Subcutaneous abdominal adipose tissue (tissue), 5 donors: ENCODE data around the gene PPP2R5C.

ENCODE experiments used
- H3K27ac ChIP-seq: one replicate; pipeline ENCODE4 v1.7.0; 2013; ENCODE audit warnings: low read depth, mild to moderate bottlenecking, inconsistent platforms, low read length, moderate library complexity
- H3K27me3 ChIP-seq, 5 donors: one replicate each; pipeline ENCODE4 v1.7.0; 2013; ENCODE audit warnings: low read length in 5 of 5, inconsistent platforms in 1 of 5; ENCODE audit not compliant: control insufficient read depth in 5 of 5, insufficient read depth in 4 of 5
- H3K36me3 ChIP-seq, 5 donors: one replicate each; pipeline ENCODE4 v1.7.0; 2013; ENCODE audit warnings: low read length in 5 of 5; ENCODE audit not compliant: control insufficient read depth in 5 of 5, insufficient read depth in 5 of 5
- H3K4me1 ChIP-seq, 5 donors: one replicate each; pipeline ENCODE4 v1.7.0; 2013; ENCODE audit warnings: low read length in 5 of 5, mild to moderate bottlenecking in 3 of 5, moderate library complexity in 1 of 5; ENCODE audit not compliant: control insufficient read depth in 5 of 5, insufficient read depth in 5 of 5
- H3K4me3 ChIP-seq, 5 donors: one replicate each; pipeline ENCODE4 v1.7.0; 2013; ENCODE audit warnings: low read length in 5 of 5, low read depth in 1 of 5
- H3K9ac ChIP-seq, 5 donors: one replicate each; pipeline ENCODE4 v1.7.0; 2013; ENCODE audit warnings: low read length in 5 of 5, mild to moderate bottlenecking in 4 of 5, moderate library complexity in 3 of 5
- H3K9me3 ChIP-seq, 5 donors: one replicate each; pipeline ENCODE4 v1.7.0; 2013; ENCODE audit warnings: low read length in 5 of 5; ENCODE audit not compliant: control insufficient read depth in 5 of 5
- donor health status: healthy.
- donor health status: healthy.
- donor health status: healthy.
- donor health status: healthy.
- donor health status: healthy.

The PPP2R5C gene

DNA sequence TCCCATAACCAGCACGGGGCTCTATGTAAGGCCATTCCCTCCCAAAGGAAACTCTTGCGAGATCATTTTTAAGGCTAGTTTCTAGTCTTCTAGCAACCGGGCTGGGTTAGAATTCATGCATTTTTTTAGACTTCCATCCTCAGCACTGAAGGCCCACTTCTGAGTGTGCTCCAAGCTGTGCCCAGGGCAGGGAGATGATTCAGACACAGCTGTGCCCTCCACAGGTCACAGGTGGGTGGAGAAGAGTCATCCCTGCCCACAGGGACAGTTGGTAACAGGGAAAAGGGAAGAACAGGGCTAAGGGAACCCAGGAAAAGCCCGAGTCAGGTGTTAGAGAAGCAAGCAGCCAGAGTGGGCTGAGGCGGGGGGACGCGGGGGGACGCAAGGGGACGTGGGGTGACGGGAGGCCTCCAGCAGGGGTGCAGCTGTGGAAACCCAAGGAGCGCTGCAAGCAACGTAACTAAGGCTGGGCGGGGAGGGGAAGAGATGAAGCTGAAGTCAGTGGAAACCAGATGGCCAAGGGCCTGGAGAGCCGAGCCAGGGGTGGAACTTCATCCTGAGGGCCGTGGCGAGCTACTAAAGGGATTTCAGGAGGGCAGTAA lies 27.2 kb upstream of the PPP2R5C start:
- H3K4me1 ChIP-seq: peaks cover 5 to 15% (median 14%) of the 10 kb centered on the region in 5 donors
- H3K27me3 ChIP-seq: peaks cover 0 to 5% (median 0%) of the 10 kb centered on the region in 5 donors
- H3K27ac ChIP-seq: no peak overlapping the region
- no peak overlapping the region for H3K4me3 ChIP-seq
- no peak overlapping the region for H3K9ac ChIP-seq
- H3K9me3 ChIP-seq: peaks cover 0 to 5% (median 3%) of the 10 kb centered on the region in 5 donors
- no peaks in the 10 kb centered on the region for H3K36me3 ChIP-seq

DNA sequence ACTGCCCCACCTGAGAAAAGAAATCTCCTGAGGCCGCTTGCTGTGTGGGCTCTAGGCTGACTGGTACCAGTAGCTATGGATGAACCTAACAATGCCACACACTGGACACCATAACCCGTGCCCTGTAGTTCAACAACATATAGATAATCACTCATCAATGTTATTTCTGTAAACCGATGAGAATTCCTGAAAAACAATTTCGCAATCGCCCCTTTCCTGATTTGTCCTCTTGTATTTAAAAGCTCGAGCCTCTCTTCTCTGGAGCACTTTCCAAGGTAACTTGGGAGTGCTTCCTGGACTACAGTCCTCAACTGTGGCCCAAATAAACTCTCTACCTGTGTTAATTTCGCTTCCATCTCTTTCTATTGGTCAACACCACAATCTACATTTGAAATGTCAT lies 26.1 kb upstream of the PPP2R5C start:
- no peak overlapping the region for H3K4me3 ChIP-seq
- H3K9ac ChIP-seq: no peak overlapping the region
- peaks cover 0 to 5% (median 3%) of the 10 kb centered on the region in 5 donors for H3K9me3 ChIP-seq
- H3K27ac ChIP-seq: no peak overlapping the region
- peaks cover 0 to 5% (median 4%) of the 10 kb centered on the region in 5 donors for H3K27me3 ChIP-seq
- peaks cover 5 to 15% (median 14%) of the 10 kb centered on the region in 5 donors for H3K4me1 ChIP-seq
- no peaks in the 10 kb centered on the region for H3K36me3 ChIP-seq

DNA sequence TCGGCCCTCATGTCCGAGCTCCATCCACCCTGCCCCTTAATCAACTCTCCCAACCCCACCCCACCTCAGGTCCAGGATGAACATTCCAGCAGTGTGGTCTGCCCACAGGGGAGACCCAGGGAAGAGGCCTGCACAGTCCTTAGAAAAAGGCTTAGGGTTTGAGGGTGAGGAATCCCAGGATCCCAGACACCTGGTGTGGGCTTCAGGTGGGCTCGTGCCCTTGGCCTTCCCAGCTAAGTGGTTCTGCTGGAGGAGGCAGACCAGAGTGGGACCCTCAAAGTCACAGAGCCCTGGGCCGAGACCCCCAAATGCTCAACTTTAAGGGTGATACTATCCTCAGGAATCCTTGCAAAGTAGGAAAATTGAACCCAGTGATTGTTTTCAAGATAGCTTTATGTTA lies 25.4 kb upstream of the PPP2R5C start:
- Histone ChIP-seq H3K9me3 (peaks cover 2 to 11% (median 3%) of the 10 kb centered on the region in 5 donors), H3K4me1 (peaks cover 5 to 11% (median 9%) of the 10 kb centered on the region in 5 donors), H3K4me3 (no peak overlapping the region), H3K27ac (no peak overlapping the region), H3K9ac (no peak overlapping the region), H3K36me3 (no peaks in the 10 kb centered on the region), H3K27me3 (peaks cover 0 to 5% (median 4%) of the 10 kb centered on the region in 5 donors)

DNA sequence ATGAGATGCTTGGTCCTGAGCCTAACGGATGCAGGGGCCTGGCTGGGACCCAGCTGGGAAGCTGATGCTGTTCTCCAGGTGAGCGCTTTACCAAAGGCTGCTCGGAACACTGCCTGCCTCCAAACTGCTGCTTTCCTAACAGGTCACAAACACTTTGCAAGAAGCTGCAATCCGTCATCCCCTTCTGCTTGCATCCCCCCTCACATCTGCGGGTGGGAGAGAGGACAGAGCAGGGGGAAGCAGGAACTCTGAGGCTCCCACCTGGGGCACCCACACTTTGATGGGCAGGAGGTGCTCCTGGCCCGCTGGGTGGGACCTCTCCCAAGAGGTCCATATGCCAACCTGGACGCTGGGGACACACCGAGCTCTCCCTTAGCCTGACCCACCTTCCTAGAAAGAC lies 24.9 kb upstream of the PPP2R5C start:
- H3K9ac ChIP-seq: no peak overlapping the region

DNA sequence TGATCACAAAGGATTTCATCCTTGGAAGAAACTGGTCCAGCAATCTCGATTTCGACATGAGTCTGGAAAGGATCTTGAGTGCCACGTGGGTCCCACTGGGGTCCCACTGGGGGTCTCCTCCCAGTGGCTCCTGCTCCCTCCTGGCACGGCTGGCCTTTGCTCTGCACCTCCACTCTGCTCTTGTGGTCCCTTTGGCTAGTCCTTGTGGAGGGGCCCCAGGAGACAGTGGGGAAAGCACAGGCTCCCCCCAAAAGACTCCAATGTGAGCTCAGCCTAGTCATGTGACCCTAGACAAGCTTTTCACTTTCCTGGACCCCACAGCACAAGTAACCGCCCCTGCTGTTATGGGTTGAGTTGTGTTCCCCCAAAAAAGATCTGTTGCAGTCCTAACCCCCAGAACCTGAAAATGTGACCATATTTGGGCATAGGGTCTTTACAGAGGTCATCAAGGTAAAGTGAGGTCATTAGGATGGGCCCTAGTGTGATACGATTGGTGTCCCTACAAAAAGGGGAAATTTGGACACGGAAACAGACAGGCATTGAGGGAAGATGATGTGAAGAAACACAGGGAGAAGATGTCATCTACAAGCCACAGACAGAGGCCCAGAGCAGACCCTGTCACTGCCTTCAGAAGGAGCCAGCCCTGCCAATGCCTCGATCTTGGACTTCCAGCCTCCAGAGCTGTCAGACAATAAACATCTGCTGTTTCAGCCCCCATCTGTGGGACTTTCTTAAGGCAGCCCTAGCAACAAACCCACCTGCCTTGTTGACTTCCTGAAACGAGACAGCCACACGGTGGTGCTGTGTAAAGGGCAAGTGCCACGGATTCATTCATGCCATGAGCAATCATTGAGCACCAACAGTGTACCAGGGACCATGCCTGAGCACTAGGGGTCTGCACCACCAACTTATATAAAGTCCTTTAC lies 23.8 kb upstream of the PPP2R5C start:
- Histone ChIP-seq H3K9ac (no peak overlapping the region), H3K4me3 (no peak overlapping the region), H3K36me3 (no peaks in the 10 kb centered on the region), H3K4me1 (peaks cover 0 to 3% (median 0%) of the 10 kb centered on the region in 5 donors), H3K27ac (no peak overlapping the region), H3K9me3 (peaks cover 2 to 13% (median 3%) of the 10 kb centered on the region in 5 donors), H3K27me3 (peaks cover 0 to 5% (median 4%) of the 10 kb centered on the region in 5 donors)

More for the DNA sequence above, 24.9 kb upstream of the PPP2R5C start:
- Histone ChIP-seq H3K27ac (no peak overlapping the region), H3K36me3 (no peaks in the 10 kb centered on the region), H3K4me3 (no peak overlapping the region), H3K9me3 (peaks cover 2 to 13% (median 3%) of the 10 kb centered on the region in 5 donors), H3K27me3 (peaks cover 0 to 5% (median 4%) of the 10 kb centered on the region in 5 donors), H3K4me1 (peaks cover 0 to 6% (median 4%) of the 10 kb centered on the region in 5 donors)

DNA sequence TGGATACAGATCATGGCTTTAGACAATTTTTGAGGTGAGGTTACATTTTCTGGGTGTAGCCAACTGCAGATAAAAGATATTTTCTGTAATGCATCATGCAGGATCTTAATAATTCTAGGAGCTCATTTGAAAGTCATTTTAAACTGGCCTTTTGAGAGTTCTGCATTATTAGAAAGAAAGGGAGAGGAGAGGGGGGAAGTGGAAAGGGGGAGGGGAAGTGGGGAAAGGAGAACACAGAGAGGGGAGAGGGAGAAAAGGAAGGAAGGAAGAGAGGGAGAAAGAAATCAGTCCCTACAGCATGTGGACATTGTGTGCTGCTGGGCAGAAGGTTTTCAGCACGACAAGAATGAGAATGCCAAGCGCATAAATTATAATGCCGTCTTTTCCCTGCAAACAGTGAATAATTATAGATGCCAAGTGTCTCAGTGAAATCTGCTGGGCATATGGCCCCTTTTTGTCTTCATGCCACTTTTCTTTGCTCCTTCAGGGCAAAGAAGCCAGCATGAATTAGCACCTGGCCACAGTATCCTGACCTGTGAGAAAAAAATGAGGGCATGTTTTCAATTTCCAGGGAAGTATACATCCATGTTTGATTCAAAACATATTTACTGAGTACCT lies 22.7 kb upstream of the PPP2R5C start:
- no peak overlapping the region for H3K27ac ChIP-seq
- H3K9ac ChIP-seq: no peak overlapping the region
- H3K4me1 ChIP-seq: peaks cover 0 to 3% (median 0%) of the 10 kb centered on the region in 5 donors
- peaks cover 0 to 9% (median 3%) of the 10 kb centered on the region in 5 donors for H3K9me3 ChIP-seq
- H3K4me3 ChIP-seq: no peak overlapping the region
- no peaks in the 10 kb centered on the region for H3K36me3 ChIP-seq
- peaks cover 0 to 5% (median 4%) of the 10 kb centered on the region in 5 donors for H3K27me3 ChIP-seq

DNA sequence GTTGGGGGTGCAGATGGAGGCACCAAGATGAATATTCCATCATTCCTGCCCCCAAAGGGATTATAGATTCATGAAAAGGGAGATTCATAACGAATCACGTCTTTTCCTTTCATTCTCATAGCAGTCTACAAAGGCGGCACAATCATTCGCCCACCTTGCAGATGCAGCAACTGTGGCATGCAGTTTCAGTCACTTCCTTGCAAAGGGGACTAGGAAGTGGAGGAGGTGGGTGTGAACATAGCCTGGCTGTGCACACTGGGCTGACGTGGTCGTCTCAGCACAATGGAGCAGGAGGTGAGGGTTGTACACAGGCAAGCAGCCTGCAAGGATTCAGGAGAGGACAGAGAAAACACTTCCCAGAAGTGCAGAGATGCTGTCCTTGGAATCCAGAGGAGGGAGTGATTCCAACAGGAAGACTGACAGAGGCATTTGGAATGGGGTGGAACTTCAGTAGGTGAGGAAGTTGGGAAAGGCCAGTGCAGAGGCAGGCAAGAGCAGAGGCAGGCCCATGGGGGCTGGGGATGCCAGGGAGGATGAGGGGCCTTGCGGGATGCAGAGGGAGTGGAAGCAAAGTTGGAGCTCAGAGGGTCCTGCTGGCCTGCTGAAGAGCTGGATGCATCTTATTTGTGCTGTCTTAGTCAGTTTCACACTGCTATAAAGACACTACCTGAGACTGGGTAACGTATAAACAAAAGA lies 21.9 kb upstream of the PPP2R5C start:
- Histone ChIP-seq H3K4me1 (peaks cover 0 to 3% (median 0%) of the 10 kb centered on the region in 5 donors), H3K9ac (no peak overlapping the region), H3K27me3 (peaks cover 0 to 5% (median 4%) of the 10 kb centered on the region in 5 donors), H3K27ac (no peak overlapping the region), H3K4me3 (no peak overlapping the region), H3K9me3 (peaks cover 0 to 9% (median 3%) of the 10 kb centered on the region in 5 donors), H3K36me3 (no peaks in the 10 kb centered on the region)

DNA sequence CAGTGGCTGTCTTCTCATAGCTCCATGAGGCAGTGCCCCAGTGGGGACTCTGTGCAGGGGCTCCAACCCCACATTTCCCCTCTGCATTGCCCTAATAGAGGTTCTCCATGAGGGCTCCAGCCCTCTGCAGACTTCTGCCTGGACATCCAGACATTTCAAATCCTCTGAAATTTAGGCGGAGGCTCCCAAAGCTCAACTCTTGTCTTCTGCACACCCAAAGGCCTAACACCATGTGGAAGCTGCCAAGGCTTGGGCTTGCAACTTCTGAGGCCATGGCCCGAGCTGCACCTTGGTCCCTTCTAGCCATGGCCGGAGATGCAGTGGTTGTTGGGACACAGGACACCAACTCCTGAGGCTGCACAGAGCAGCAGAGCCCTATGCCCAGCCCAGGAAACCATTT lies 20.5 kb upstream of the PPP2R5C start:
- Histone ChIP-seq H3K36me3 (no peaks in the 10 kb centered on the region), H3K27ac (no peak overlapping the region), H3K9me3 (peaks cover 0 to 9% (median 3%) of the 10 kb centered on the region in 5 donors), H3K9ac (no peak overlapping the region), H3K4me1 (peaks cover 0 to 3% (median 0%) of the 10 kb centered on the region in 5 donors), H3K27me3 (peaks cover 0 to 5% (median 2%) of the 10 kb centered on the region in 5 donors), H3K4me3 (no peak overlapping the region)

DNA sequence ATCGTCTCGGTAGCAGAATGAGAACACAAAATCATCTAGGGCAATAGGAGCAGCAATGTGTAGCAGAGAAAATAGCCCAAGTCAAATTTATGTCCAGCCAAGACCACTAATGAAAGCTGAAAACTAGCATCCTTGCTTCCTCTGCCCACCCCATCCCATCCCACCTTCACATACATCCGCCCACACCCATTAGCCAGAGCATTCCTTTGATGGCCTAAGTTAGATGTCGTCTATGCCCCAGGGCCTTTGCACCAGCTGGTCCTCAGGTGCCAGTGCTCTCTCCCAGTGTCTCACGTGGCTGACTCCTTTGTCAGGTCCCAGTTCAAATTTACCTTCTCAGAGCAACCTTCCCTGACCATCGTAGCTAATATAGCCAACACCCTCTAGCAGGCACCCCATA lies 17.8 kb upstream of the PPP2R5C start:
- Histone ChIP-seq H3K36me3 (no peaks in the 10 kb centered on the region), H3K4me3 (no peak overlapping the region), H3K27ac (no peak overlapping the region), H3K27me3 (peaks cover 0 to 4% (median 0%) of the 10 kb centered on the region in 5 donors), H3K4me1 (peaks cover 0 to 2% (median 0%) of the 10 kb centered on the region in 5 donors), H3K9me3 (peaks cover 0 to 9% (median 3%) of the 10 kb centered on the region in 5 donors), H3K9ac (no peak overlapping the region)
